Measurements from ENCODE around the gene PDE3B.
"Not testable (repeated sequence)": the region's sequence is repeated elsewhere in the genome, so short reads cannot be mapped to it uniquely, and the experiment has no call there.

Gene PDE3B

DNA sequence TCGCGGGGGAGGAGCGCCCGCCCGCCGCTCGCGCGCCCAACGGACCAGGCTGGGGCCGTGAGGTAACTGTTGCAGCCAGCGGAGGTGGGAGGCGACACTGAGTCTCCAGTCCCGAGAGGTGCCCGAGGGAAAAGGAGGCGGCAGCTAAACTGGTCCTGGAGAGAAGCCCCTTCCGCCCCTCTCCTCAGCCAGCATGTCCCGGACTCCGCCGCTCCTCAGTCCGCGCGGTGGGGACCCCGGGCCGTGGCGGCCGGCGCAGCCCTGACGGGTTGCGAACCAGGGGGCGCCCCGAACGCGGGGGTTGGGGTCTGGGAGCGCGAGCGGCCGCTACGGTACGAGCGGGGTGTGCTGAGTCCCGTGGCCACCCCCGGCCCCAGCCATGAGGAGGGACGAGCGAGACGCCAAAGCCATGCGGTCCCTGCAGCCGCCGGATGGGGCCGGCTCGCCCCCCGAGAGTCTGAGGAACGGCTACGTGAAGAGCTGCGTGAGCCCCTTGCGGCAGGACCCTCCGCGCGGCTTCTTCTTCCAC is at the start of gene PDE3B:
Gene PDE3B, plus strand, starts transcription at position 108 of the 529 bp plus-strand sequence. Its CDS starts 272 bp downstream, at position 380.
- DNase-seq, result peak; percentile 70

DNA sequence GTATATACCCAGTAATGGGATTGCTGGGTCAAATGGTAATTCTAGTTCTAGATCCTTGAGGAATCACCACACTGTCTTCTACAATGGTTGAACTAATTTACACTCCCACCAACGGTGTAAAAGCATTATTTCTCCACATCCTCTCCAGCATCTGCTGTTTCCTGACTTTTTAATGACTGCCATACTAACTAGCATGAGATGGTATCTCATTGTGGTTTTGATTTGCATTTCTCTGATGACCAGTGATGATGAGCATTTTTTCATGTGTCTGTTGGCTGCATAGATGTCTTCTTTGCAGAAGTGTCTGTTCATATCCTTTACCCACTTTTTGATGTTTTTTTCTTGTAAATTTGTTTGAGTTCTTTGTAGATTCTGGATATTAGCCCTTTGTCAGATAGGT is 48.3 kb upstream of the PDE3B start:
- not testable (repeated sequence) for DNase-seq

DNA sequence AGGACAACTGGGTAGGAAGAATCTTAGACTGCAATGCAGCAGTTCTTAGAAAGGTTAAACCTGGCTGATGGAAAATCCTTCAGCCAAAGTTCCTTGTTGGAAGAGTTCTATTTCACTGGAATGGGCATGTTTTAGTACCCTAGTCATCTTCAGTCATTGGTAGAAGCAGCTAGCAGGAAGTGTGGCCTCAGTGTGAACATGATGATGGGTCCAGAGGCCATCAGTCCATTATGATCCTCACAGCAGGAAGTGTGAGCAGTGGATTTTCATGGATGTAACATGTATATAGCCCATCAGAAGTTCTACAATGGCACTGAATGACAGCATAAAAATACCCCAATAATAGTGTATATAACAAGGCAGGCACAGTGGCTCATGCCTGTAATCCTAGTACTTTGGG is 35.9 kb upstream of the PDE3B start:
- DNase-seq, result no peak

DNA sequence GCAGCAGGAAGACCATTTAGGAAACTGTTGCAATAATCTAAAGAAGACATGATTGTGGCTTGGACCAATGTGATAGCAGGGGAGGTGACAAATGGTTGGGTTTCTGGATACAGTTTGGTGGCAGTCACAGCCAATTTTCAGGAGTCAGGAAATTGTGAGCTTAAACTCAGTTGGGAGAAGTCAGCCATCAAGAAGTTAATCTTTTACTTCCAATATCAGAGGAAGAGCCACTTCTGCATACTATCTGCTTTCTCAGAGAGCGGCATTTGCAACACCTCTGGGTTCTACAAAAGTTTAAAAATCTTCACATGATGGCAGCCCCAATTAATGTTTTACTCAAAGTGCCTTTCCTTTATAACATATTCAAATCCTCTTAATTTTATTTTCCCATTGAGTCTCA is 33.7 kb upstream of the PDE3B start:
- DNase-seq, result no peak

DNA sequence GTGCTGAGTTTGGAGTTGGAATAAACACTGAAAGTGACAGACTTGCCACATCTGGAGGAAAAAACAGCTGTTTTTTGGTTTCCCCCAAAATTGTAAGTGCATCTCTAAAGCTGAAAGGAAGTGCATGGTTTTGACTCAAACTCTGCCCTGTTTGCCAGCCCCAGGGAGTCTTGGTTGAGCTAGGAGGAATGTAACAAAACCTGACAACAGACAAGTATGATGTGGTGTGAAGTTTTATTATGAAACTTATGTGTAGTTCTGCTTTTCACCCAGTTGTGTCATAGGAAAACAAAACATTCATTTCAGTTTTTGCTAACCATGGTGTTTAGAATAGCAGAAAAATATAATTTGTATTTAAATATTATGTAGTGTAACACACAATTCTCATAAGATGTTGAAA is 31.7 kb upstream of the PDE3B start:
- no peak for DNase-seq

DNA sequence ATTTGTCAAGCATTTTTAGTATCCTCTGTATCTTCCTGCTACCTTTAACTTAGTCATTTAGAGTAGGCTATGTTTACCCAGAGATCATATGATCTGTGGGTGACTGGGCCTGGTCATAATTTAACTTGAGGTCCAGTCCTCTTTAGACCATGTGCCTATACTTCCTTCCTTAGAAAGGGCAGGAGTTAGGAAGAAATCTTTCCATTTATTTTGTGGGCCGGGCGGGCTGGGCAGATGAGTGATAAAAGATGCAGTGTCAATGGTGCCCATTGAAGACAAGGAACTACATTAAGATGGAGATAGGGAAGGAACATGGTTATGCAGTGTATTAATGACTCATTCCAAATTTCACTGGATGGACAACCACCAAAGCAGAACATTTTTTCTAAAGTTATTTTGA is 30.9 kb upstream of the PDE3B start:
- no peak for DNase-seq

DNA sequence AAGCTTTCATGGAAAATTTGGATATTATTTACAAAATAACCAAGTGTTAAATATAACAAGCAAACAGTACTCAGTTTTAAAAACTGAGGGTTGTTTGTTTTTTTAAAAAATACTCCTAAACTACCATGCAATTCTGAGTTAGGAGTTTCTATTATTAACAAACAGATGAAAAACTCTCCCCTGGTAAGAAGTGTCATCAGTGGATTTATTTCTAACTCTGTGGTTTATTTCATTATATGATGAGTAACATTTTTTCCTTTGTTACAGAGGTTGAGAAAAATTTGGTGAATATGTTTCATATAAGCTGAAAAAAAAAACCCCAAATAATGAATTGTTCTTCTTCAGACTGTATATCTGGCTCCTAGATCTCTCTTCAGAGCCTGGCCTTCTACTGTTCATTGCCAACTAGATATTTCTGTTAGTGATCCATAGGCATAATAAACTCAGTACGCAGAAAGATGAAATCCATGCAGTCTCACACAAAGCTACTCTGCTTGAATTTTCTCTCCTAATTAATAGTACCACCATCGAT is 29.4 kb upstream of the PDE3B start:
- DNase-seq, result no peak

DNA sequence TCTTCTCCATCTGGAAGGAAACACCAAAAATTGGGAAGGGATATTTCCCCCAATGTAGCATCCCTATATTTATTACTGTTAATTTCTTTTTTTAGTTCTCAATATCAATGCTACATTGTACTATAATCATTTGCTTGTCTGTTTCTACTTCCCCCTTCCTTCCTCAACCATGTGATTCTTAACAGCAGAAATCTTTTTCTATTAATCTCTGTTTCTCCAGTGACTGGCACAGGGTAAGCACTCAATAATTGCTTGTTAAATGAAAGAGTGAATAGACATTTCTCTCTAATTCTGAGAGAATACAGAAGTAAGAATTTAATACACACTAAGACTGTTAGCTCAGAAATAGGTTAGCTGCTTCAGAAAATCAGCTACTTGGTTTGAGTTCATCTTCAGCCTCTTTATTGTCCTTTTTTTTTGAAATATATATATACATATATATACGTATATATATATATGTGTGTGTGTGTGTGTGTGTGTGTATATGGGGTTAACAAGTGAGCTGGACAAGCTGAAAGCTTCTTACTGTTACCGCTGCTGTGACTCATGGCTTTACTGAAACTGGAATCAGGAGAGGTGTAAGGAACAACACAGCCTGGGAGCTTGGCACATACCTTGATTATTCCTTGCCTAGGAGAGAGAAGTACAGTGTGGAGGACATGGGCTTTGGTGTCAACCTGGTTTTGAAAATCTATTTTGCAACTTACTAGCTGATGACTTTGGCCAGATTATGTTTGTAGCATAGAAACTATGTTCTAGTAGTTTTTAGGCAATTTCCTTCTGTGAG is 26.2 kb upstream of the PDE3B start:
- DNase-seq, result no peak

DNA sequence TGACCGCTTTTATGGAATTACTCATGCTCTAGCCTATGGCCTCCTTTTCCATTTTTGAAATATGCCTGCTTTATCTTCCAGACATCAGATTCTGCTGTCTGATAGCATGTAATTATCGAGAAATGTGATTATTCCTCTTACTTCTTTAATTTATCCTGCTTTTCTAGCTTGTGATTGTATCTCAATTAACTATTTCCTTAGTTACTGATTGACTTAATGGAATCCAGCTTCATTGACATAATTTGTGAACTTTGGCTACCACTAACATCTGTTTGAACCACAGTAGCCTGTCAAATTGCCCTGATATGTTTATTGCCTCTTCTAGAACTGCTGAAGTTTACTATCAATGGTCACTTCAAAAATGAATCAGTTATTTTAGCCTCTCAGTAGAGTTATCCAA is 25.5 kb upstream of the PDE3B start:
- DNase-seq, result no peak

DNA sequence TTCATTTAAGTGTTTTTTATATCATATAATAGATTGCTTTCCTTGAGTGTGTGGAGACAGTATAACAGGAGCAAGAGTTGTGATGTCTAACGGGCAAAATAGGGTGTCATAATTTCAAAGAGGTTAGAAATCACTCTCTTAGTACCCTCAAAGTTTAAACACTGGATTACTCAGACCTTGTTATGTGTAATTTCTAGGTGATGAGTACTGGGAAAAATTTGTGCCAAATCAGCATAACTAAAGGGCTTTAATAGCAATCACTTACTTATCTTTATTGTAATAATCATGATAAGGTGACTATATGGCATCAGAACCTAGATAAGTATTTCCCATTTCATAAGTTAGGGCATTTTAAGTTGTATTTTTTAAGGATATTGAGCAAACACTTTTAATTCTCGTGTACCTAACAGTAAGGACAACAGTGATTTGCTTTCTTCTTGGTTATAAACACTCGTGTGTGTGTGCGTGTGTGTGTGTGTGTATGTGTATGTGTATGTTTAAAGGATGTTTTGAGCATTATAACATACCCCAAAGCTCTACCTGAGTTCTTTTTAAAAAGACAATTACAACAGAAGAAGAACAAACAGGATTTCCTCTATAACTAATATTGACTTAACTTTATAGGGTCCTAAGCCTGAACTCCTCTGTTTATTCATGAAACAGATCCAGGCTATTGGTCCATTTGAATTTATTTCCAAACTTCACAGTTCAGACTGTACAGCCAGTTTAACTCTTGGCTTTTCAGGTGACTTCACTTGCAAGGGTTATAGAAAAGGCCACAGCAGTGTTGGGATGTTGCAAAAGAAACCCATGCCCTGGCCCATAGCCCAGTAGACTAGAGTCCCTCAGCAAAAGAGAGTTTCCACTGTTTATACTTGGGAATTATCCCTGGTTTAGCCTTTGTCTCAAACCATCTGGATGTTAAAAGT is 23.7 kb upstream of the PDE3B start:
- no peak for DNase-seq

DNA sequence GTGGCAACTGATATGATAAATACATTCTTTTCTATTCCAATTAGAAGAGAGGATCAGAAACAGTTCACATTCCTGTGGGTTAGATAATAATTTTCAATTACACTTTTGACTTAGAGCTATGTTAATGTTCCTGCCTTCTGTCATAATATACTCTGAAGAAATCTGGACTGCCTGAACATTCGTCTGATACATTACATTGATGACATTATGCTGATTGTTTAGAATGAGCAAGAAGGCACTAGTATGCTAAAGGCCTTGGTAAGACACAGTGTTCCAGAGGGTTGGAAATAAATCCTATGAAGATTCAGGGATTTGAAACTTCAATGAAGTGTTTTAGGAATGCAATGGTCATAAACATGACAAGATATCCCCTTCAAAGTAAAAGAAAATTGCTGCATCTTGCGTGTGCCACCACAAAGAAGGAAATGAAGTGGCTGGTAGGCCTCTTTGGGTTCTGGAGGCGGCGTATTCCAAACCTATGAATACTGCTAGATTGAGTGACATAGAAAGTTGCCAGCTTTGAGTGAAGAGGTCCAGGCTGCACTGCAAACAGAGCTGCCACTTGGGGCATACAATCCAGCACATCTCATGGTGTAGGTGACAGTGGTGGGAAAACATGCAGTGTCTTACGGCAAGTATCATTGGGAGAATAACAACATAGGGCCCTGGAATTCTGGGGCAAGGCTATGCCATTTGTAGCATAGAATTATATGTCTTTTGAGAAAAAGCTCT is 21.2 kb upstream of the PDE3B start:
- no peak for DNase-seq

DNA sequence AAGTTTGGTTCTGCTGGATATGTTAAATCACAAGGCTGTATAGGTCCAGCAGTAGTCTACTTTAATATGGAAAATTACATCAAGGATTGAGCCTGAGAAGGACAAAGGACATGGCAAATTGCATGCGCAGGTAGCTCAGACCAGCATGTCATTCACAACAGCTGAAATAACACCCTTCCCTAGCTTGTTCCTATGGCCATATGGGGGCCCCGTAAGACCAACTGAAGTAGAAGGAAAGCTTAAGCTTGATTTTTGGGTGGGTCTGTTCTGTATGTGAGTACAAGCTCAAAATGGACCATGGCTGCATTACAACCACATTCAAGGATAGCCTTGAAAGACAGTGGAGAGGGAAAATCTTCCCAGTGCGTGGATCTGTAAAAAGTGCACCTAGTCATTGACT is 20.6 kb upstream of the PDE3B start:
- DNase-seq, result no peak

DNA sequence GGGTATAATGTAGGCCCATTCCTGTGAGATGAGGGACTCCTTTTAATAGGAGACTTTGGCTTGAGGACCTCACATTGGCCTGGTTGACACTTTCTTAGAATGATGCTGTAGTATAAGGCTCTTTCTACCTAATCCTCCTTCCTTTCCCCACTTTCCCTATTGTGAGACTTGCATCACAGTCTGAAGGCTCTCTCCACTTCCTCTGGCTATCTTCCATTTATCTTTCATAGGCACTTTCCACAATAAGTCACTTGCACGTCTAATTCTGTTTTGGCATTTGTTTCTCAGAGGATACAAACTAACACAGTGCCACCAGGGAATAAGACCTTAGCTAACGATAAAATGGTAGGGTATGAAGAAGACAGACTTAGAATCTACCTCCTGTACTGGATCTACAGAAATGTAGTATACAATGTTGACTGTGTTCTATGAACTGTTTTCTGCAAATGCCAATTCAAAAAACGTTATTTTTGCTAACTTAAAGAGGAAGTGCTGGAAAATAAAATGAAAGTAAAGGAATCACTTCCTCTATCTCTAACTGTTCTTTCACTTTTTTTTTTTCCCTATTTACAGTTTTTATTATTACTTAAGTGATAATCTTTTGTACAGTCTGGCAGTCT is 17.9 kb upstream of the PDE3B start:
- no peak for DNase-seq

DNA sequence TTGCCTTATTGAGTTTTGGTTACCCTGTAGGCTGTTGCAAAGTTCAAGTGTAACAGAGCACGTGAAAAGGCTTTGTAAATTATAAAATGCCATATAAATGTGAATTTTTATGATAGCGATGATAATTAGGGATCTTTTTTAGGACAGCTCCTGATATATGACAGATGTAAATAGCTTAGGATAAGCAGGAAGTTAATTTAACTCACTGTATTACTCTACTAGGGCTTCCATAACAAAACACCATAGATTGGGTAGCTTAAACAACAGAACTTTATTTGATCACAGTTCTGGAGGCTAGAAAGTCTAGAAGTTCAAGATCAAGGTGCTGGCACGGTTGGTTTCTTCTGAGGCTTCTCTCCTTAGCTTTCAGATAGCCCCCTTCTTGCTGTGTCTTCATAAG is 17.0 kb upstream of the PDE3B start:
- no peak for DNase-seq

DNA sequence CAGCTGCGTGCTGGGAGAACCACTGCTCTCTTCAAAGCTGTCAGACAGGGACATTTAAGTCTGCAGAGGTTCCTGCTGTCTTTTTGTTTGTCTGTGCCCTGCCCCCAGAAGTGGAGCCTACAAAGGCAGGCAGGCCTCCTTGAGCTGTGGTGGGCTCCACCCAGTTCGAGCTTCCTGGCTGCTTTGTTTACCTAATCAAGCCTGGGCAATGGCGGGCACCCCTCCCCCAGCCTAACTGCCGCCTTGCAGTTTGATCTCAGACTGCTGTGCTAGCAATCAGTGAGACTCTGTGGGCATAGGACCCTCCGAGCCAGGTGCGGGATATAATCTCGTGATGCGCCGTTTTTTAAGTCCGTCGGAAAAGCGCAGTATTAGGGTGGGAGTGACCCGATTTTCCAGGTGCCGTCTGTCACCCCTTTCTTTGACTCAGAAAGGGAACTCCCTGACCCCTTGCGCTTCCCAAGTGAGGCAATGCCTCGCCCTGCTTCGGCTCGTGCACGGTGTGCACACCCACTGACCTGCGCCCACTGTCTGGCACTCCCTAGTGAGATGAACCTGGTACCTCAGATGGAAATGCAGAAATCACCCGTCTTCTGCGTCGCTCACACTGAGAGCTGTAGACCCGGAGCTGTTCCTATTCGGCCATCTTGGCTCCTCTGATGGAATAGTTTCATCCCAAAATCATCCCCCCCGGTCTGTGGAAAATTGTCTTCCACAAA is 9.9 kb upstream of the PDE3B start:
- DNase-seq, result peak; percentile 63

DNA sequence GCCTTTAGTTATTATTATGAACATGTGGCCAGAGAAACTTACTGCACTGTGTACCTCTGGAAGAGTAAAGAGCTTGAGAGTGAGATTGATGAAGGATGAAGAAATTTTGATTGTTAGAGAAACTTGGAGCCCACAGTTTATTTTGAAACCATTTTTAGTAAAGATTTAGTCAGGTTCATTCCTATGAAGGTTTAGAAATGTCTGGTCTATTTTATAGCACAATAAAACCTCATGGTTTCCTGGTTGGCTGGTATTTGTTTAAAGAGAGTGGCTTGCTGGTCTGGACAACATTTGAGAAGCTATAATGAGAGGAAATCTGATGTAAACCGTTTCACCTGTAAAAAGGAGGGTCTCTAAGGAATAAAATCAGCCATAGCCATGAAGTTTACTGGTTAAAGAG is 8.8 kb upstream of the PDE3B start:
- DNase-seq, result no peak

DNA sequence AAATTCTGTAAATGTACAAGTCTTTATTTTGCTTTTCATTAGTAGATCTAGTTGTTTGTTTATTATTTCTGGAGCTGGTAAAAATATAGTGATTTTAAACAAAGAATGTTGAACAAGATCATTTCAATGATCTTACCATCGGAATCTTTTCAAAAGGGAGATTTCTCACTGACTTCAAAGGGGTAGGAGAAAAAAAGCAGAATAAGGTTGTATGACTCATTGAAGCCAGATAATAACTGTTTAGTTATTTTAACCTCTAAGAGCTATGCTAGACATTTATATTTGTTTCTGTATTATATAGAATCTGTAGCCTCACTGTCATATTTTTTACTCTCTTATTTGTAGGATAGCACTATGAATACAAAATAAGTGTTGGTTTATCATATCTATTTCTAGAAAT is 8.1 kb upstream of the PDE3B start:
- no peak for DNase-seq

DNA sequence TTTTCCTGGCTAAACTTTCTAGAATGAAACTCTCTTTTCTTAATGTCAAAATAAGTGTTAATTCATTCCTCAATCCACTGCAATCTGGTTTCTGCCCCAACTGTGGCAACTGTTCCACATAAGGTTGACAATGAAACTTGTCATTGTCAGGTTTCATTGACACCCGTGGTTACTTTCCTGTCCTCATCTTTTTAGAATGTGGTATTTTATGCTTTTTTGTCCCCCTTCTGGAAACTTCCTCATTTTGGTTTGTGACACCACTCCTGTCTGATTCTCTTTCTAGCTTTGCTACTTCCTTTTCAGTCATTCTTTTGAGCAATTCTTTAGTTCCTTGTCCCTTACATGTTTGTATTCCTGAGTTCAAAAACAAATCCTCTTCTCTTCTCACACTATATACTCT is 7.5 kb upstream of the PDE3B start:
- DNase-seq, result no peak

DNA sequence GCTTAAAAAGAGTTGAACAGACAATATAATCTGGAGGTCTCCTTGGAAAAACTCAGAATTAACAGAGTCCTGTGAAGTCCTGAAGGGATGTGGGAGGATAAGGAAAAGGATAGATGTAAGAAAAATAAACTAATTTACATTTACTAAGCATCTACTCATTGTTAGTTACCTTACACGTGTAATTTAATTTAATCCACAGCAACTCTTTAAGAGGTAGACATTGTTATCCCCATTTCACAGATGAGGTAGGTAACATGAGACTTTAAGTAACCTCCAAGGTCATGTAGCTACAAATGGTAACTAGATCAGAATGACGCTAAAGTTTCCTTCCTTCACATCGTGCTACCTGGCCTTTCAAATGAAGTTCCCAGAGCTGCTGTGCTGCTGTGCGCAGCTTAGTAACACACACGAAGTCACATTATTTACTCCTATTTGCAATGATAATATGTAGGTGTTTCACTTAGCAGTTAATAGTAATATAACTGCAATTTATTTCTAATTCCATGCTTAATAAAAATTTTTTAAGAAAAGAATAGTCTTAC is 5.7 kb upstream of the PDE3B start:
- no peak for DNase-seq

DNA sequence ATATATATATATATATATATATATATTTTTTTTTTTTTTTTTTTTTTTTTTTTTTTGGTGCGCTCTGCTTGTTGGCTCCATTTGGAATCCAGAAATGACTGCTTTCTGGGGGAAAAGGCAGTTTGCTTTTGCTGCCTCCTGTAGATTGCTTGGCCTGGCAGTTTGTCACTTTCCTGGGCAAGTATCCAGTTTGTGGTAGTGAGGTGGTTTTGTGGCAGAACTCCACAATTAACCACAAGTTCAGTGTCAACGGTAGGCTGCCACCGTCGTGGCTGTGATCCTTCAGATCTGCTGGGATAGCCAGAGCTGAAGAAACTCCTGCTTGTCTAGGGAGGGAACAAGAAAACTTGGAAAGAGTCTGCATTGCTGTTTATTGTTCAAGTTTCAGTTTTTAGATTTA is 5.0 kb upstream of the PDE3B start:
- no peak for DNase-seq

DNA sequence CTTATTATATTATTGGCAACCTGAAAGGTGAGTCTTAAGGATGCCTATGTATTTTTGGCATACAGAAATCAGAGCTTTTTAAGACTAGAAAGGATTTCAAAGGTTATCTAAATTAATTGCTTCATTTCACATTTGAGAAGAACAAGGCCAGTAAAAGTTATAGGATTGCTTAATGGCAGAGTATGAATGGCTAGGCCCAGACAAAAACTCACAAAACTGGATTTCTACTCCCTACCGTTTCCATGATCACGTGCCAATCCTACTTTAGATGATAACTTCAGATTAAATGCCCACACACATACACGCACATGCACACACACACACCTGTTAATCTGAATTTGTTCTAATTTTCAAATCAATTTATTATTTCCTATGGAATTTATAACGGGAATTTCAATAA is 1.8 kb upstream of the PDE3B start:
- DNase-seq, result no peak

DNA sequence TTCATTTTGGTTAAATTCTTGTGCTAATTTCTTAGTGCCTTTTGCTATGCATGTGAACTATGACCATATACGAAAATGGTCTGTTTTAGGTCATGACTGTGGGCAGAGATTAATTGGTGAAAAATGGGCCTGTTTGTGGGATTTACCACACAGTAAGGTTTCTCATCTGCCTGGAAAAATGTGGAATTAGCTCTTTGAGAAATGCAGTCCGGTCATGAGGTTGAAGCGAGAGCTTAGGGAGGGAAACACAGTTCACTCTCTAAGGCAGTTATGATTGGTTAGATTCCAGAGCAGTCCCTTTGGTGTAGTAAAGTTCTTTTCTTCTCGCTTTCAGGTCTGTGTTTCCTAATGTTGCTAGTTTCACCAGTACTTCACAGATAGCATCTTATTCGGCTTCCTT is 1.2 kb upstream of the PDE3B start:
- DNase-seq, result no peak

Data from activated effector memory CD4-positive, alpha-beta T cell treated with Interleukin-2 at 50 U/mL for 16 hours (primary cell).